IMR-90 (cell line): ENCODE results near the gene FAM124A. TPM values are rescaled to one million over a fixed set of nuclear protein-coding genes. Genes with fewer than 3 reads are reported as not detected.

Source experiments
- ATAC-seq: fragments of 200-7000 bp; cut with Tn5 transposase; 2 replicates; pipeline ENCODE4 v1.9.1; 2020; ENCODE audit warnings: low read depth, mild to moderate bottlenecking, moderate library complexity
- BruUV-seq: library from RNA; stranded (reverse); fragments of 400-500 nt; replicated peaks from 2 replicates; lab custom pipeline; 2021; lab: Mats Ljungman, UMichigan
- CTCF ChIA-PET: fragments of 300-600 bp; formaldehyde crosslinking; extraction: SDS; loops from one replicate; lab custom pipeline; 2021; ENCODE audit warnings: antibody characterized with exemption; lab: Yijun Ruan, JAX
- POLR2A ChIA-PET: fragments of 300-600 bp; sonication (Branson Sonifier 250); formaldehyde crosslinking; loops from one replicate; lab custom pipeline; 2022; ENCODE audit warnings: antibody characterized with exemption; ENCODE audit not compliant: unreplicated experiment; lab: Charles Lee
- DNase-seq: peaks from one replicate; pipeline ENCODE4 v3.0.0; 2013
- H2AFZ ChIP-seq: replicated peaks from 2 replicates; pipeline ENCODE3; 2013; ENCODE audit warnings: low read length, mild to moderate bottlenecking; ENCODE audit not compliant: poor library complexity
- H2AK5ac ChIP-seq: 2 replicates; pipeline ENCODE4 v1.6.1; 2013; ENCODE audit warnings: low read depth, low read length, inconsistent platforms
- H2AK9ac ChIP-seq: replicated peaks from 2 replicates; pipeline ENCODE3; 2013; ENCODE audit warnings: mild to moderate bottlenecking, low read depth, low read length, moderate library complexity; ENCODE audit not compliant: poor library complexity
- H2BK120ac ChIP-seq: 2 replicates; pipeline ENCODE4 v1.6.1; 2013; ENCODE audit warnings: low read depth, low read length, inconsistent platforms
- H2BK15ac ChIP-seq: 3 replicates; pipeline ENCODE4 v1.6.1; 2013; ENCODE audit warnings: low read depth, low read length, inconsistent platforms
- H2BK20ac ChIP-seq: 2 replicates; pipeline ENCODE4 v1.6.1; 2013; ENCODE audit warnings: low read depth, mild to moderate bottlenecking, inconsistent platforms, low read length, moderate library complexity
- H2BK5ac ChIP-seq: 2 replicates; pipeline ENCODE4 v1.6.1; 2013; ENCODE audit warnings: mild to moderate bottlenecking, low read depth, low read length, inconsistent platforms; ENCODE audit not compliant: poor library complexity, severe bottlenecking
- H3K14ac ChIP-seq: replicated peaks from 2 replicates; pipeline ENCODE4 v1.6.1; 2013; ENCODE audit warnings: low read depth, low read length, inconsistent platforms
- H3K18ac ChIP-seq: 2 replicates; pipeline ENCODE4 v1.6.1; 2013; ENCODE audit warnings: low read depth, low read length, control low read depth
- H3K23ac ChIP-seq: 2 replicates; pipeline ENCODE4 v1.6.1; 2013; ENCODE audit warnings: low read depth, low read length, inconsistent platforms
- H3K27ac ChIP-seq: 2 replicates; pipeline ENCODE4 v1.5.1; 2013; ENCODE audit warnings: mild to moderate bottlenecking, control low read depth, low read length; ENCODE audit not compliant: insufficient read depth
- H3K27me3 ChIP-seq: 2 replicates; pipeline ENCODE4 v1.6.1; 2013; ENCODE audit warnings: low read length; ENCODE audit not compliant: control insufficient read depth, insufficient read depth
- H3K36me3 ChIP-seq: 2 replicates; pipeline ENCODE4 v1.6.1; 2013; ENCODE audit warnings: low read length, mixed read lengths; ENCODE audit not compliant: control insufficient read depth, insufficient read depth
- H3K4ac ChIP-seq: 2 replicates; pipeline ENCODE4 v1.6.1; 2013; ENCODE audit warnings: low read depth, low read length, inconsistent platforms
- H3K4me1 ChIP-seq: 2 replicates; pipeline ENCODE4 v1.6.1; 2013; ENCODE audit warnings: low read length, mixed read lengths; ENCODE audit not compliant: control insufficient read depth, insufficient read depth
- H3K4me2 ChIP-seq: 2 replicates; pipeline ENCODE4 v1.6.1; 2013; ENCODE audit warnings: low read depth, mild to moderate bottlenecking, control low read depth, low read length, moderate library complexity
- H3K4me3 ChIP-seq: 2 replicates; pipeline ENCODE4 v1.5.1; 2013; ENCODE audit warnings: low read depth, mild to moderate bottlenecking, control low read depth, low read length, moderate library complexity; ENCODE audit not compliant: insufficient read depth
- H3K56ac ChIP-seq: 2 replicates; pipeline ENCODE4 v1.6.1; 2013; ENCODE audit warnings: low read length, inconsistent platforms; ENCODE audit not compliant: insufficient read depth; ENCODE audit errors: extremely low read depth
- H3K79me1 ChIP-seq, 2 experiments: 2 replicates each; pipeline ENCODE4 v1.6.1; 2013; ENCODE audit warnings: low read length in 2 of 2, inconsistent platforms in 1 of 2, low read depth in 1 of 2
- H3K9ac ChIP-seq: 2 replicates; pipeline ENCODE4 v1.6.1; 2013; ENCODE audit warnings: low read depth, low read length, control low read depth
- H3K9me1 ChIP-seq: 2 replicates; pipeline ENCODE4 v1.6.1; 2013; ENCODE audit warnings: low read length, inconsistent platforms; ENCODE audit not compliant: insufficient read depth
- H3K9me3 ChIP-seq: 2 replicates; pipeline ENCODE4 v1.6.1; 2013; ENCODE audit warnings: low read length; ENCODE audit not compliant: control insufficient read depth, insufficient read depth
- H4K20me1 ChIP-seq: 2 replicates; pipeline ENCODE4 v1.6.1; 2013; ENCODE audit warnings: low read length, inconsistent platforms; ENCODE audit not compliant: insufficient read depth
- H4K5ac ChIP-seq: 2 replicates; pipeline ENCODE4 v1.6.1; 2013; ENCODE audit warnings: mild to moderate bottlenecking, low read depth, low read length, control low read depth
- H4K8ac ChIP-seq, 2 experiments: 2 replicates each; pipeline ENCODE4 v1.6.1; 2013; ENCODE audit warnings: low read depth in 2 of 2, low read length in 2 of 2, control low read depth in 1 of 2, inconsistent platforms in 1 of 2
- H4K91ac ChIP-seq: 2 replicates; pipeline ENCODE4 v1.6.1; 2013; ENCODE audit warnings: low read depth, low read length, inconsistent platforms; ENCODE audit not compliant: insufficient read depth
- BHLHE40 ChIP-seq: fragments of 150-350 bp; IDR thresholded peaks from 2 replicates; pipeline ENCODE4 v1.6.1; 2016; ENCODE audit warnings: mild to moderate bottlenecking, low read depth, low read length
- CEBPB ChIP-seq: IDR thresholded peaks from 2 replicates; pipeline ENCODE4 v1.6.1; 2012; ENCODE audit warnings: low read depth, low read length, improper control_type of control experiment
- CHD1 ChIP-seq: IDR thresholded peaks from 2 replicates; pipeline ENCODE4 v1.6.1; 2012; ENCODE audit warnings: low read depth, low read length, improper control_type of control experiment
- ELK1 ChIP-seq: fragments of 150-350 bp; IDR thresholded peaks from 2 replicates; pipeline ENCODE4 v1.6.1; 2016; ENCODE audit warnings: low read depth, mild to moderate bottlenecking, low read length, moderate library complexity, borderline replicate concordance
- FOS ChIP-seq: fragments of 150-350 bp; IDR thresholded peaks from 2 replicates; pipeline ENCODE4 v1.6.1; 2016; ENCODE audit warnings: low read depth, low read length
- MAZ ChIP-seq: IDR thresholded peaks from 2 replicates; pipeline ENCODE4 v1.6.1; 2012; ENCODE audit warnings: low read depth, mild to moderate bottlenecking, low read length, improper control_type of control experiment, moderate library complexity, borderline replicate concordance
- MXI1 ChIP-seq: IDR thresholded peaks from 2 replicates; pipeline ENCODE4 v1.6.1; 2012; ENCODE audit warnings: low read depth, mild to moderate bottlenecking, low read length, moderate library complexity, borderline replicate concordance
- NFE2L2 ChIP-seq: fragments of 150-350 bp; IDR thresholded peaks from 2 replicates; pipeline ENCODE4 v1.6.1; 2016; ENCODE audit warnings: low read depth, mild to moderate bottlenecking, low read length
- RAD21 ChIP-seq: IDR thresholded peaks from 2 replicates; pipeline ENCODE4 v1.6.1; 2012; ENCODE audit warnings: low read length, improper control_type of control experiment
- RFX5 ChIP-seq: IDR thresholded peaks from 2 replicates; pipeline ENCODE4 v1.8.0; 2012; ENCODE audit warnings: low read depth, mild to moderate bottlenecking, low read length, moderate library complexity
- SMC3 ChIP-seq: fragments of 150-350 bp; IDR thresholded peaks from 2 replicates; pipeline ENCODE4 v1.6.1; 2016; ENCODE audit warnings: low read depth, mild to moderate bottlenecking, antibody characterized with exemption, low read length, moderate library complexity
- USF2 ChIP-seq: fragments of 150-350 bp; IDR thresholded peaks from 2 replicates; pipeline ENCODE4 v1.6.1; 2017; ENCODE audit warnings: mild to moderate bottlenecking, antibody characterized with exemption, low read length, low read depth
- WGBS, 2 experiments: methylation state at CpG; one replicate each; pipeline versions ENCODE4 v1.1.5 to v1.1.7; 2013; ENCODE audit warnings: missing lambda C conversion rate in 2 of 2; ENCODE audit not compliant: insufficient read length in 1 of 2; ENCODE audit errors: extremely low coverage in 2 of 2; 5-methylcytosine and 5-hydroxymethylcytosine counted together
- dilution Hi-C: fragments of 300-500 bp; cut with HindIII; formaldehyde crosslinking; loops from one replicate; pipeline ENCODE4 v1.14.3; 2018; ENCODE audit warnings: low sequenced_read_pairs; ENCODE audit not compliant: unreplicated experiment
- in situ Hi-C: fragments of 300-500 bp; cut with MboI; formaldehyde crosslinking; loops from 3 replicates; pipeline ENCODE4 v1.14.3; 2019; ENCODE audit warnings: low sequenced_read_pairs, inconsistent platforms, mixed read lengths
- intact Hi-C: fragments of 100-400 bp; cut with micrococcal nuclease; formaldehyde crosslinking; loops from 2 replicates; pipeline ENCODE4 v1.10.0; 2022
- polyA plus RNA-seq, 3 experiments: library from polyadenylated mRNA; depleted of rRNA; stranded (reverse); fragments of >200 nt; gene quantifications; 2 replicates each; pipeline ENCODE4 v1.2.3, GENCODE V29; 2012; ENCODE audit warnings: low replicate concordance in 1 of 3
- total RNA-seq: library from RNA; depleted of rRNA; stranded (reverse); fragments of >200 nt; gene quantifications from 2 replicates; pipeline ENCODE4 v1.2.3, GENCODE V29; 2012

Gene FAM124A
- total and polyA plus RNA-seq, 2 of the 4 experiments (the other 2 are of a cell fraction) = 0.03 TPM; not detected in 1

GRCh38 chr13:51308781-51309180 is 86.6 kb downstream of the FAM124A start:
- DNase-seq = no peak
- TF ChIP-seq SMC3 (no peak), BHLHE40 (no peak), FOS (no peak), USF2 (no peak), RFX5 (no peak), MXI1 (no peak), CEBPB (no peak), RAD21 (no peak), CHD1 (no peak), ELK1 (no peak), NFE2L2 (no peak), MAZ (no peak)
- H4K8ac ChIP-seq = no peak overlapping the region
- no peak overlapping the region for H3K18ac ChIP-seq
- CTCF ChIA-PET = no interaction called here
- H3K9me3 ChIP-seq = no peaks in the 10 kb centered on the region
- no peak overlapping the region for H2AK5ac ChIP-seq
- H3K36me3 ChIP-seq = no peaks in the 10 kb centered on the region
- no peak overlapping the region for H2BK5ac ChIP-seq
- no peak for ATAC-seq
- no peak overlapping the region for H2BK20ac ChIP-seq
- dilution Hi-C loops = no loop called here
- no peak overlapping the region for H3K4me2 ChIP-seq
- no peak overlapping the region for H3K9ac ChIP-seq
- no peak overlapping the region for H4K5ac ChIP-seq
- H3K56ac ChIP-seq = no peak overlapping the region
- no peak overlapping the region for H3K23ac ChIP-seq
- no peak overlapping the region for H2AK9ac ChIP-seq
- no peak overlapping the region for H3K14ac ChIP-seq
- H2BK15ac ChIP-seq = no peak overlapping the region
- no peak overlapping the region for H3K4ac ChIP-seq
- 0 out of 2 replicates have a peak, but pooled peaks cover 2% of the 10 kb centered on the region for H3K4me1 ChIP-seq
- in situ Hi-C loops = no loop called here
- no TSS peak for BruUV-seq
- no peak overlapping the region for H2BK120ac ChIP-seq
- WGBS, 2 experiments = 33% methylated on average over 3 of the region's 6 CpGs; no CpG with 5 or more reads in 1 of the 2 experiments
- peaks cover 12% of the 10 kb centered on the region for H3K27me3 ChIP-seq
- intact Hi-C loops = no loop called here
- POLR2A ChIA-PET = no interaction called here
- no peaks in the 10 kb centered on the region for H3K9me1 ChIP-seq
- no peak overlapping the region for H3K27ac ChIP-seq
- no peaks in the 10 kb centered on the region for H3K79me1 ChIP-seq
- H3K4me3 ChIP-seq = no peak overlapping the region
- no peaks in the 10 kb centered on the region for H4K20me1 ChIP-seq
- H4K91ac ChIP-seq = no peak overlapping the region
- H2AFZ ChIP-seq = no peak overlapping the region
